GM11168 (cell line): Measurements from ENCODE around the gene SBF2.
"Not testable (repeated sequence)": the region's sequence is repeated elsewhere in the genome, so short reads cannot be mapped to it uniquely, and the experiment has no call there.

Experiments used
- in situ Hi-C: fragments of 300-500 bp; cut with MboI; formaldehyde crosslinking; loops from one replicate; pipeline ENCODE4 v1.12.0; 2022; ENCODE audit warnings: low sequenced_read_pairs; ENCODE audit not compliant: unreplicated experiment

Gene SBF2

DNA sequence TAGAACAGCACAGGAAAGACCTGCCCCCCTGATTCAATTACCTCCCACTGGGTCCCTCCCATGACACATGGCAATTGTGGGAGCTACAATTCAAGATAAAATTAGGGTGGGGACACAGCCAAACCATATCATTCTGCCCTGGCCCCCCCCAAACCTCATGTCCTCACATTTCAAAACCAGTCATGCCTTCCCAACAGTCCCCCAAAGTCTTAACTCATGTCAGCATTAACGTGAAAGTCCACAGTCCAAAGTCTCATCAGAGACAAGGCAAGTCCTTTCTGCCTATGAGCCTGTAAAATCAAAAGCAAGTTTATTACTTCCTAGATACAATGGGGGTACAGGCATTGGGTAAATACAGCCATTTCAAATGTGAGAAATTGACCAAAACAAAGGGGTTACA, 159.8 kb downstream of the SBF2 start:
- in situ Hi-C loops: not testable (repeated sequence)

- in situ Hi-C loops: not testable (repeated sequence)
Measured at GRCh38 chr11:10133251-10133650, 160.8 kb downstream of the SBF2 start.

- in situ Hi-C loops: no loop called here
Measured at GRCh38 chr11:10130875-10131274, 163.1 kb downstream of the SBF2 start.

DNA sequence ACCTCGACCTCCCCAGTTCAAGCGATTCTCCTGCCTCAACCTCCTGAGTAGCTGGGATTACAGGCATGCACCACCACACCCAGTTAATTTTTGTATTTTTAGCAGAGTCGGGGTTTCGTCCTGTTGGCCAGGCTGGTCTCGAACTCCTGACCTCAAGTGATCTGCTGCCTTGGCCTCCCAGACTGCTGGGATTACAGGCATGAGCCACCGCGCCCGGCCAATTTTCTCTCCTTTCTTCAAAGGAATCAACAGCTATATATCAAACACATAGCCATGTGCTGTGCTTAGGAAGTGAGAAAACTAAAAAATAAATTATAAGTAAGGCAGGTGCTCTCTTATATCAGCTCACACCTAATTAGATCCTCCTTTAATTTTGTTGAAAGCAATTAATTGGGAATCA, 164.8 kb downstream of the SBF2 start:
- in situ Hi-C loops: not testable (repeated sequence)

GRCh38 chr11:10125522-10126133, 168.4 kb downstream of the SBF2 start:
- in situ Hi-C loops: no loop called here

DNA sequence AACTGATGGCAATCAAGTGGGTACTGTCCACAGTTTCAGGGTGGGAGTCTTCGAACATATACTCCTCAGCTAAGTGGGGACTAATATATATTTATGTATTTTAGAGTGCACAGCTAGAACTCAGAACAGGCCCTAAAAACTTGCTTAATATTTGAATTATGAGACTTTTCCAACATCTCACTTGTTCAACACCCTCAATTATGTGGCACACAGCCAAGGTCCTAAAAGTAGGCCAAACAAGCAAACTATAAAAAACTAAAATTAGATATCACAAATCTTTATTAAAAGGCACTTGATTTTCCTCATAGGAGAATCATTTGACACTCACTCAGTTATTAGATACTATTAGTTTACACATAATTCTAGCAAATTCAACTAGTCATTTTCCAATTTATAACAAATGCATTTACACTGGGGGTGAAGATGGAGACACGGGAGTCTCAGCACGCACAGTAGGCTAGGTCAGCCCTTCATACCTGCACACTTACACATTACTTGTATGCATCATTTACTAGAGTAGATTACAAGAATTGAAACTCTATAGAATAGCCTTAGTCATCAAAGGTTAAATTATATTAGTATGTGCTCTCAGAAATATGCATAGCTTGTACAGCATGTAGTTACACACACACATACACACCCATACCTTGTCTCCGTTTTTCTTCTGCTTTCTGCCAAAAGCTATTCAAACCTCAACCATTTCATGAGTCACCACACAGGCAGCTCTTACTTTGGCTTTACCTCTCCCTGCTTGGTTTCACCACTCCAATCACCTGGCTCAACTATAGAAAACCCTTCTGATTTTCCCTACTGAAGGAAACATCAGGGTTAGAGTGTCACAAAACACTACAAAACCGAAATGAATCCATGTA, 171.5 kb downstream of the SBF2 start:
- in situ Hi-C loops: no loop called here

GRCh38 chr11:10118865-10119264, 175.2 kb downstream of the SBF2 start:
- in situ Hi-C loops: no loop called here

GRCh38 chr11:10117709-10118351, 176.2 kb downstream of the SBF2 start:
- in situ Hi-C loops: no loop called here

- in situ Hi-C loops: no loop called here
Measured at GRCh38 chr11:10116588-10116987, 177.4 kb downstream of the SBF2 start.

DNA sequence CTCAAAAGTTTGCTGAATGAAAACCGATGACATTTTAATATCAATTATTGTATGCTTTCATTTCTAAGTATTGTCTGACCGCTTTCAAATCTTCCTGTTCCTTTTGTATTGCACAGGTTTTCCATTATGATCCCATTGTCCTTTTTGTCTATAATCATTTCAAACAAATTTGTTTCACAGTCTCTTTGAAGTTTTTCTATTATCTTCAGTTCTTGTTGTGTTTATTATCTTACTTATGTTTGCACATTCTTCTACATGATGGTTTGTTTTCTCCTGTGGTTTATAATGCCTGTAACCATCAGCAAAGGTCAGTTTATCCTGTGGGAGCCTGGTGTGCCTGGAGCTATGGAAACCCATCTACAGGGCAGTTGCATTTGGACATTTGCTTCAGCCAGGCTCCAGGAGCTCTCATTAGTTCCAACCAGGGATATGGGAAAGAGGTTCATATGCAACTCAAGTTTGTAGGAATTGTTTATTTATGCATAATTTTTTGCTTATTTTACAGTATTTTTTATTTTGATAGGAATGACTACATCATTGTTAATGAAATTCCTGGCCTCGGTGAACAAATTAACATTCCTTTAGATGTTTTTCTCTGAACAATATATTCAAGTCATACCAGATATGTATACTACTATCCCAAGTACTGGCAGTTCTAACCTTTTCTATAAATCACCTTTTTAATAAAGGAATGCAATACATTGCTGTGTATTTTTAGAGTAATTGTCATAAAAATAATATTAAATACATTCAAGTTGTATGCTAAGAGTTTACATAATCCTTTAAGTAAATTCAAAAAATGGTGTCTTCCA, 179.2 kb downstream of the SBF2 start:
- in situ Hi-C loops: no loop called here

GRCh38 chr11:10113852-10114251, 180.2 kb downstream of the SBF2 start:
- in situ Hi-C loops: no loop called here

GRCh38 chr11:10109806-10110205, 184.2 kb downstream of the SBF2 start:
- in situ Hi-C loops: no loop called here

- in situ Hi-C loops: no loop called here
Measured at GRCh38 chr11:10108915-10109680, 184.9 kb downstream of the SBF2 start.

DNA sequence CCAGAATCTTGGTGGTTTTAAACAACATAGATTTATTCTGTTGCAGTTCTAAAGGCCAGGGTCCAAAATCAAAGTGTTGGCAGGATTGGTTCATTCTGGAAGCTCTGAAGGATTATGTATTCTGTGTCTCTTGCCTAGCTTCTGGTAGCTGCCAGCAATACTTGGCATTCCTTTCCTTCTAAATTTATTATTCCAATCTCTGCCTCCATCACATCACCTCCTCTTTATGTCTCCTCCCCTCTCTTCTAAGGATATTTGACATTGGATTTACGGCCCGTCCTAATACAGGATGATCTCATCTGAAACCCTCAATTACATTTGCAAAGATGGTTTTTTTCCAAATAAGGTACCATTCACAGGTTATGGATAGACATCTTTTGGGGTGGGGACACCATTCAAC, 186.5 kb downstream of the SBF2 start:
- in situ Hi-C loops: no loop called here

- in situ Hi-C loops: no loop called here
Measured at GRCh38 chr11:10097615-10098014, 196.4 kb downstream of the SBF2 start.

DNA sequence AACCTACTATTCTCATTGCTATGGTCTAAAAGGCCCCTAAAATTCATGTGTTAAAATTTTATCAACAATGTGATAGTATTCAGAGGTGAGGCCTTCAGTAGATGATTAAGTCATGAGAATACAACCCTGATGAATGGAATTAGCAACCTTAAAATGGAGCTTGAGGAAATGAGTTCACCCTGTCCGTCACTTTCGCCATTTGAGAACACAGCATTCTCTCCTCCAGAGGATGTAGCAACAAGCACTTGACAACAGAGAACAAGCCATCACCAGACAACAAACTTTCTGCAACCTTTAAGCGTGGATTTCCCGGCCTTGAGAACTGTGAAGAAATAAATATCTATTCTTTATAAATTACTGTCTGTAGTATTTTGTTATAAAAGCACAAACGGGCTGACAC, 197.0 kb downstream of the SBF2 start:
- in situ Hi-C loops: no loop called here

DNA sequence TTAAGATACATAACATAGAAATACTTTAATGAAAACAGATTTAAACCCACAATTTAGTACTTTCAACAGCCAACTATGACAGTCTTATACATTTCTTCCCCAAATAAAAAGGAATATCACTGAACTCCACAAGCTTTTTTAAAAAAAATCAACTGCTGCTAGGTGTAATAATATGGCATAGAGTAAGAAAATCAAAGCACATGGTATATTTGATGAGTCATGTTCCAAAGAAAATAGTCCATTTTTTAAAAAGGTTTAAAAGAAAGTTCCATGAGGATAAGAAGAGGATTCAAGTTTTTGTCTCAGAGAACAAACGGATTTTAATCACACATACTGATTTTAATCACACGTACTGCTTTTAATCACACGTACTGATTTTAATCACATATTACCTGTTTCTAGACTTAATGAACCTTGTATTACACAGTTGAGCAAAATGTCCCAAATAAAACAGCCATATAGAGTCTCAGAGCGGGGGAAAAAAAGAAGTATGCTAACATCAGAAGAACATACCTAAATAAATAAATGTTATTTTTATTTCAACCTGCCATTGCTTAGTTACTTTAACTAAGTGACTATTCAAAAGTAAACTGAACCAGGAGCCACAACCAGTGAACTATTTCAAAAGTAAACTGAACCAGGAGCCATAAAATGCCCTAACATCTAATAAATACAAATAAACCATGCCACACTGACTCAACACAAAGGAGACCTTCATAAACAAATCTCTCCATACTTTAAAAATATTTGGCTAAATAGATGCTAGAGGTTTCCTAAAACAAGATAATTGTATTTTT, 198.4 kb downstream of the SBF2 start:
- in situ Hi-C loops: no loop called here

GRCh38 chr11:10092426-10092825, 201.6 kb downstream of the SBF2 start:
- in situ Hi-C loops: no loop called here
